HepG2 (cell line): Measurements from ENCODE around the gene OR1F1. TPM values are rescaled to one million over a fixed set of nuclear protein-coding genes. Genes with fewer than 3 reads are reported as not detected.

ENCODE experiments used
- ATAC-seq: fragments of 200-7000 bp; cut with Tn5 transposase; 3 replicates; pipeline ENCODE4 v1.9.1; 2020; ENCODE audit warnings: mild to moderate bottlenecking, moderate library complexity
- BruUV-seq: library from RNA; stranded (reverse); fragments of 400-500 nt; replicated peaks from 2 replicates; lab custom pipeline; 2021; lab: Mats Ljungman, UMichigan
- CTCF ChIA-PET: fragments of 300-600 bp; formaldehyde crosslinking; extraction: SDS; loops from one replicate; lab custom pipeline; 2021; ENCODE audit warnings: low total read pairs, inconsistent platforms, low intra/inter-chr PET ratio; lab: Yijun Ruan, JAX
- POLR2A ChIA-PET: fragments of 350-600 bp; sonication (Branson Sonifier 250); formaldehyde crosslinking; loops from one replicate; lab custom pipeline; 2020; ENCODE audit warnings: antibody characterized with exemption, inconsistent platforms; lab: Yijun Ruan, JAX
- DNase-seq: peaks from one replicate; pipeline ENCODE4 v3.0.0-alpha.2; 2015; ENCODE audit warnings: low spot score
- FAIRE-seq: peaks from 3 replicates; lab custom pipeline; 2011; peaks lifted over from hg19 to GRCh38; lab: Jason Lieb, UNC
- H2AFZ ChIP-seq: one replicate; pipeline ENCODE4 v1.6.1; 2011; ENCODE audit warnings: low read length, inconsistent platforms
- H3K27ac ChIP-seq: fragments of 300-600 bp; 3 replicates; pipeline ENCODE4 v1.8.0; 2011; ENCODE audit warnings: mixed run types, mild to moderate bottlenecking, mixed read lengths, low read length, inconsistent platforms; ENCODE audit not compliant: insufficient read depth; ENCODE audit errors: extremely low read length
- H3K27me3 ChIP-seq, 2 experiments: fragments of 200-600 bp in 1 of 2; 2 replicates in 1 of 2; 3 replicates in 1 of 2; pipeline versions ENCODE4 v1.6.0 to v1.8.0; 2011; ENCODE audit warnings: low read length in 2 of 2, mild to moderate bottlenecking in 2 of 2, moderate library complexity in 2 of 2, inconsistent platforms in 1 of 2; ENCODE audit not compliant: insufficient read depth in 2 of 2, control insufficient read depth in 1 of 2
- H3K36me3 ChIP-seq, 2 experiments: fragments of 200-600 bp in 1 of 2; replicated peaks in 1 of 2; 2 replicates in 1 of 2; 3 replicates in 1 of 2; pipeline versions ENCODE4 v1.5.1 to v1.8.0; 2011; ENCODE audit warnings: low read length in 2 of 2, inconsistent platforms in 1 of 2; ENCODE audit not compliant: insufficient read depth in 2 of 2, control insufficient read depth in 1 of 2
- H3K4me1 ChIP-seq: 2 replicates; pipeline ENCODE4 v1.5.1; 2012; ENCODE audit warnings: low read length, inconsistent platforms; ENCODE audit not compliant: insufficient read depth
- H3K4me2 ChIP-seq: 2 replicates; pipeline ENCODE4 v1.6.0; 2011; ENCODE audit warnings: low read depth, low read length, inconsistent platforms
- H3K4me3 ChIP-seq, 3 experiments: fragments of 200-600 bp in 1 of 3; sonication (generic), shearing (Covaris generic) in 1 of 3; replicated peaks in 1 of 3; 2 replicates each; pipeline ENCODE4 v1.5.1; 2011 to 2016; ENCODE audit warnings: low read length in 3 of 3, inconsistent platforms in 2 of 3, low read depth in 2 of 3, mild to moderate bottlenecking in 2 of 3, control low read depth in 1 of 3, mixed read lengths in 1 of 3; ENCODE audit not compliant: insufficient read depth in 1 of 3
- H3K79me2 ChIP-seq: one replicate; pipeline ENCODE4 v1.6.1; 2011; ENCODE audit warnings: low read length, inconsistent platforms; ENCODE audit not compliant: insufficient read depth
- H3K9ac ChIP-seq: 2 replicates; pipeline ENCODE4 v1.6.0; 2011; ENCODE audit warnings: mild to moderate bottlenecking, low read depth, low read length, inconsistent platforms; ENCODE audit not compliant: insufficient read depth
- H3K9me3 ChIP-seq: 2 replicates; pipeline ENCODE4 v1.5.1; 2012; ENCODE audit warnings: mild to moderate bottlenecking, low read length
- H4K20me1 ChIP-seq: 2 replicates; pipeline ENCODE4 v1.6.0; 2011; ENCODE audit warnings: inconsistent platforms, mild to moderate bottlenecking, low read length, moderate library complexity; ENCODE audit not compliant: insufficient read depth
- CBX1 ChIP-seq: IDR thresholded peaks from one replicate; pipeline ENCODE4 v1.6.1; 2016; ENCODE audit warnings: antibody characterized with exemption, low read depth
- MTF2 ChIP-seq: sonication (generic); formaldehyde crosslinking; IDR thresholded peaks from 2 replicates; pipeline ENCODE4 v1.5.0; 2020; ENCODE audit warnings: missing genetic modification reagents, borderline replicate concordance
- ZBTB21 ChIP-seq: sonication (generic); formaldehyde crosslinking; IDR thresholded peaks from 2 replicates; pipeline ENCODE4 v1.4.0; 2020; ENCODE audit warnings: missing genetic modification reagents
- ZFP36L2 ChIP-seq: sonication (generic); formaldehyde crosslinking; IDR thresholded peaks from 2 replicates; pipeline ENCODE4 v1.4.0; 2020; ENCODE audit warnings: missing genetic modification reagents
- ZNF337 ChIP-seq: sonication (generic); formaldehyde crosslinking; IDR thresholded peaks from 2 replicates; pipeline ENCODE4 v1.5.1; 2020; ENCODE audit warnings: missing genetic modification reagents, low read depth, mild to moderate bottlenecking, borderline replicate concordance
- ZNF589 ChIP-seq: sonication (generic); formaldehyde crosslinking; conservative IDR thresholded peaks from 2 replicates; pipeline ENCODE4 v1.8.0; 2022; ENCODE audit warnings: mild to moderate bottlenecking, moderate library complexity, missing genetic modification reagents
- ZNF598 ChIP-seq: sonication (generic); formaldehyde crosslinking; IDR thresholded peaks from 2 replicates; pipeline ENCODE4 v1.5.1; 2020; ENCODE audit warnings: mild to moderate bottlenecking, missing genetic modification reagents, borderline replicate concordance
- ZNF644 ChIP-seq: IDR thresholded peaks from 2 replicates; pipeline ENCODE4 v1.6.1; 2016; ENCODE audit warnings: low read depth
- WGBS: methylation state at CpG from one replicate; pipeline ENCODE4 v1.1.6; 2017; ENCODE audit warnings: low lambda C conversion rate; 5-methylcytosine and 5-hydroxymethylcytosine counted together
- in situ Hi-C: cut with HindIII; loops from 2 replicates; pipeline ENCODE4 v1.10.0; 2017; ENCODE audit warnings: low pct_unique_long_range_greater_than_20kb; ENCODE audit not compliant: extremely low pct_ligation_motif_present
- intact Hi-C: fragments of 100-400 bp; cut with micrococcal nuclease; formaldehyde crosslinking; loops from one replicate; pipeline ENCODE4 v1.10.0; 2022; ENCODE audit not compliant: unreplicated experiment
- polyA plus RNA-seq, 8 experiments: library from polyadenylated mRNA; depleted of rRNA in 3 of 8; stranded (reverse) in 7 of 8; unstranded in 1 of 8; fragments of >200 nt; fragmentation: Illumina TruSeq in 4 of 8; extraction: Trizol in 4 of 8; gene quantifications; 2 replicates each; pipeline versions ENCODE4 v1.2.1 to v1.2.3, GENCODE V29; 2011 to 2016; ENCODE audit warnings: low read depth in 4 of 8, missing spikeins in 1 of 8, mixed read lengths in 1 of 8; ENCODE audit not compliant: insufficient read depth in 1 of 8
- total RNA-seq, 5 experiments: library from RNA; depleted of rRNA; stranded (reverse); fragments of >200 nt; fragmentation: Illumina TruSeq; extraction: Trizol; gene quantifications; 2 replicates each; pipeline ENCODE4 v1.2.3, GENCODE V29; 2016; ENCODE audit warnings: low read depth in 1 of 5
- TF ChIP-seq, protein P1 (sequence below): sonication (generic); formaldehyde crosslinking; IDR thresholded peaks from 2 replicates; pipeline ENCODE4 v1.4.0; 2020; ENCODE audit warnings: missing genetic modification reagents, borderline replicate concordance
- TF ChIP-seq, protein P2 (sequence below): sonication (generic); formaldehyde crosslinking; IDR thresholded peaks from 2 replicates; pipeline ENCODE4 v1.8.0; 2022; ENCODE audit warnings: mild to moderate bottlenecking, missing genetic modification reagents, moderate library complexity

OR1F1 gene
- total and polyA plus RNA-seq, 2 of the 13 experiments (the other 11 are each of a cell fraction or from before 2014, with no cell fraction given): 0.90 TPM; not detected in 1

- ATAC-seq (no peak), FAIRE-seq (no peak), DNase-seq (no peak)
- Histone ChIP-seq H3K27ac (no peak overlapping the region), H3K4me1 (peaks cover 55% of the 10 kb centered on the region), H3K36me3 (no peaks in the 10 kb centered on the region), H3K9ac (no peak overlapping the region), H3K27me3 (no peaks in the 10 kb centered on the region; a peak in 2 of 5 replicates), H2AFZ (no peak overlapping the region), H4K20me1 (no peaks in the 10 kb centered on the region), H3K9me3 (no peaks in the 10 kb centered on the region), H3K79me2 (no peaks in the 10 kb centered on the region), H3K4me3 (no peak overlapping the region; a peak in 1 of 6 replicates), H3K4me2 (peak overlapping the region; percentile 43; the same call in 1 of the 2 replicates)
- ChIA-PET CTCF (no interaction called here), POLR2A (interaction anchor here (0.8 to 0.9 kb wide), 2 partner anchors 9 to 21 kb away, joined by 3 read pairs; no protein-coding TSS in a partner anchor)
- no TSS peak for BruUV-seq
- TF ChIP-seq ZNF337 (CRISPR knock-in tag) (no peak), MTF2 (no peak), ZFP36L2 (CRISPR knock-in tag) (no peak), ZNF644 (CRISPR knock-in tag) (no peak), CBX1 (no peak), ZBTB21 (no peak), ZNF589 (CRISPR knock-in tag) (no peak), ZNF598 (CRISPR knock-in tag) (no peak)
- TF ChIP-seq, protein P1, sequence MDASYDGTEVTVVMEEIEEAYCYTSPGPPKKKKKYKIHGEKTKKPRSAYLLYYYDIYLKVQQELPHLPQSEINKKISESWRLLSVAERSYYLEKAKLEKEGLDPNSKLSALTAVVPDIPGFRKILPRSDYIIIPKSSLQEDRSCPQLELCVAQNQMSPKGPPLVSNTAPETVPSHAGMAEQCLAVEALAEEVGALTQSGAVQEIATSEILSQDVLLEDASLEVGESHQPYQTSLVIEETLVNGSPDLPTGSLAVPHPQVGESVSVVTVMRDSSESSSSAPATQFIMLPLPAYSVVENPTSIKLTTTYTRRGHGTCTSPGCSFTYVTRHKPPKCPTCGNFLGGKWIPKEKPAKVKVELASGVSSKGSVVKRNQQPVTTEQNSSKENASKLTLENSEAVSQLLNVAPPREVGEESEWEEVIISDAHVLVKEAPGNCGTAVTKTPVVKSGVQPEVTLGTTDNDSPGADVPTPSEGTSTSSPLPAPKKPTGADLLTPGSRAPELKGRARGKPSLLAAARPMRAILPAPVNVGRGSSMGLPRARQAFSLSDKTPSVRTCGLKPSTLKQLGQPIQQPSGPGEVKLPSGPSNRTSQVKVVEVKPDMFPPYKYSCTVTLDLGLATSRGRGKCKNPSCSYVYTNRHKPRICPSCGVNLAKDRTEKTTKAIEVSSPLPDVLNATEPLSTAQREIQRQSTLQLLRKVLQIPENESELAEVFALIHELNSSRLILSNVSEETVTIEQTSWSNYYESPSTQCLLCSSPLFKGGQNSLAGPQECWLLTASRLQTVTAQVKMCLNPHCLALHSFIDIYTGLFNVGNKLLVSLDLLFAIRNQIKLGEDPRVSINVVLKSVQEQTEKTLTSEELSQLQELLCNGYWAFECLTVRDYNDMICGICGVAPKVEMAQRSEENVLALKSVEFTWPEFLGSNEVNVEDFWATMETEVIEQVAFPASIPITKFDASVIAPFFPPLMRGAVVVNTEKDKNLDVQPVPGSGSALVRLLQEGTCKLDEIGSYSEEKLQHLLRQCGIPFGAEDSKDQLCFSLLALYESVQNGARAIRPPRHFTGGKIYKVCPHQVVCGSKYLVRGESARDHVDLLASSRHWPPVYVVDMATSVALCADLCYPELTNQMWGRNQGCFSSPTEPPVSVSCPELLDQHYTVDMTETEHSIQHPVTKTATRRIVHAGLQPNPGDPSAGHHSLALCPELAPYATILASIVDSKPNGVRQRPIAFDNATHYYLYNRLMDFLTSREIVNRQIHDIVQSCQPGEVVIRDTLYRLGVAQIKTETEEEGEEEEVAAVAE: no peak
- TF ChIP-seq, protein P2, sequence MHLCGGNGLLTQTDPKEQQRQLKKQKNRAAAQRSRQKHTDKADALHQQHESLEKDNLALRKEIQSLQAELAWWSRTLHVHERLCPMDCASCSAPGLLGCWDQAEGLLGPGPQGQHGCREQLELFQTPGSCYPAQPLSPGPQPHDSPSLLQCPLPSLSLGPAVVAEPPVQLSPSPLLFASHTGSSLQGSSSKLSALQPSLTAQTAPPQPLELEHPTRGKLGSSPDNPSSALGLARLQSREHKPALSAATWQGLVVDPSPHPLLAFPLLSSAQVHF (CRISPR knock-in tag): no peak
- WGBS: 27% methylated on average over 8 of the region's 8 CpGs
- intact Hi-C loops: no loop called here
- in situ Hi-C loops: no loop called here
Observed at GRCh38 chr16:3179651-3180050, 8.4 kb upstream of the OR1F1 start.
